Measurements from ENCODE around the gene MAP2. TPM values are rescaled to one million over a fixed set of nuclear protein-coding genes. Genes with fewer than 3 reads are reported as not detected.

The MAP2 gene
- total and polyA plus RNA-seq, 11 donors, result 3.2 to 19.3 (median 8.9) TPM

DNA sequence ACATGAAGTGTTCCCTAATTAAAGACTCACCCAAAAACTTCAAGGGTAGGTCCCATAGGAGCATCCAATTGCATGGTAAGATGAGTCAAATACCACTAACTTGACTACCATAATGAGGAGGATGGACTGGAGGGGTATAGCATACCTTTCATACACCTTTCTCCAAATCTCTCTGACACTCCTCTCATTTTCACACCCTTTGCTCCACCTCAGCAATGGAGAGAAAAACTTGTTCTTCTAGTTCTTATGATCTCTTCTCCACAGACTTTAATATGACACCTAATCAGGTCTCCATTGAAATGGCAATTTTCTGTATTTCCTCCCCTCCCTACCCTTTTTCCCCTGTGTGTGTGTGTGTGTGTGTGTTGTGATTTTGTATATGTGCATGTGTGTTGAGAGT is 41.1 kb upstream of the MAP2 start:
- Histone ChIP-seq H3K9me3 (peaks cover 0 to 10% (median 0%) of the 10 kb centered on the region in 12 donors), H3K27ac (no peak overlapping the region), H3K36me3 (no peaks in the 10 kb centered on the region), H3K27me3 (peaks cover 0 to 3% (median 0%) of the 10 kb centered on the region in 9 donors), H3K4me3 (no peak overlapping the region), H3K4me1 (no peaks in the 10 kb centered on the region)
- ATAC-seq (no peak), DNase-seq (no peak)
- intact Hi-C loops (cut with DNase I), result no loop called here
- TF ChIP-seq, protein P1, sequence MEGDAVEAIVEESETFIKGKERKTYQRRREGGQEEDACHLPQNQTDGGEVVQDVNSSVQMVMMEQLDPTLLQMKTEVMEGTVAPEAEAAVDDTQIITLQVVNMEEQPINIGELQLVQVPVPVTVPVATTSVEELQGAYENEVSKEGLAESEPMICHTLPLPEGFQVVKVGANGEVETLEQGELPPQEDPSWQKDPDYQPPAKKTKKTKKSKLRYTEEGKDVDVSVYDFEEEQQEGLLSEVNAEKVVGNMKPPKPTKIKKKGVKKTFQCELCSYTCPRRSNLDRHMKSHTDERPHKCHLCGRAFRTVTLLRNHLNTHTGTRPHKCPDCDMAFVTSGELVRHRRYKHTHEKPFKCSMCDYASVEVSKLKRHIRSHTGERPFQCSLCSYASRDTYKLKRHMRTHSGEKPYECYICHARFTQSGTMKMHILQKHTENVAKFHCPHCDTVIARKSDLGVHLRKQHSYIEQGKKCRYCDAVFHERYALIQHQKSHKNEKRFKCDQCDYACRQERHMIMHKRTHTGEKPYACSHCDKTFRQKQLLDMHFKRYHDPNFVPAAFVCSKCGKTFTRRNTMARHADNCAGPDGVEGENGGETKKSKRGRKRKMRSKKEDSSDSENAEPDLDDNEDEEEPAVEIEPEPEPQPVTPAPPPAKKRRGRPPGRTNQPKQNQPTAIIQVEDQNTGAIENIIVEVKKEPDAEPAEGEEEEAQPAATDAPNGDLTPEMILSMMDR (IDR thresholded peaks at IDR 0.05), result no peak
- TF ChIP-seq POLR2A (IDR thresholded peaks at IDR 0.05), result no peak

DNA sequence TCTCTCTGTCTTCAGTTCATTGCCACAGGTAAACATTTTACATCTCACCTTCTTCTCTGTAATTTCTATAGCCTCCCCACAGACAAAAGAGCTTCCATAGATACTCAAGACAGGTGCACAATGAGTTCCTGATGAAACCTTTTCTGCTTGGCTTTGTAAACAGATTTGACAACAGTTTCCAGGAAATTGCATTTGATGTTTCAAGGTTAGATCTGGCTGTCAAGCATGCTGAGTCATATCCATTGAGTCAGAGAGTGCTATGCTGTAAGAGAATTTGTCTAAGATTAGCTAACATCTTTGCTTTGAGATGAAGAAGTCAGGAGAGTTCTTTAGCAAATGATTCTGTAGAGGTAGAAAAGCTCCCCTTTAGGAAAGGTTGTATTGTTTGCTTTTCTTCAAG is 40.6 kb upstream of the MAP2 start:
- no peaks in the 10 kb centered on the region for H3K4me1 ChIP-seq
- TF ChIP-seq, protein P1 (IDR thresholded peaks at IDR 0.05), result no peak
- no peak for TF ChIP-seq POLR2A (IDR thresholded peaks at IDR 0.05)
- peaks cover 0 to 7% (median 0%) of the 10 kb centered on the region in 12 donors for H3K9me3 ChIP-seq
- intact Hi-C loops (cut with DNase I), result no loop called here
- H3K36me3 ChIP-seq, result no peaks in the 10 kb centered on the region
- no peak for DNase-seq
- no peak for ATAC-seq
- H3K27ac ChIP-seq, result no peak overlapping the region
- peaks cover 0 to 3% (median 0%) of the 10 kb centered on the region in 9 donors for H3K27me3 ChIP-seq
- no peak overlapping the region for H3K4me3 ChIP-seq

DNA sequence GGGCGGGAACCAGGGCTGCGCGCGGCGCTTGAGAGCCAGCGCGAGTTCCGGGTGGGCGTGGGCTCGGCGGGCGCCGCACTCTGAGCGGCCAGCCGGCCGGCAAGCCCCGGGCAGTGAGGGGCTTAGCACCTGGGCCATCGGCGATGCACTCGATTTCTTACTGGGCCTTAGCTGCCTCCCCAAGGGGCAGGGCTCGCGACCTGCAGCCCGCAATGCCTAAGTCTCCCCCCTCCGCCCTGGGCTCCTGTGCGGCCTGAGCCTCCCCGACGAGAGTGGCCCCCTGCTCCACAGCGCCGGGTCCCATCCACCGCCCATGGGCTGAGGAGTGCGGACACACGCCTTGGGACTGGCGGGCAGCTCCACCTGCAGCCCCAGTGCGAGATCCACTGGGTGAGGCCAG is 36.5 kb upstream of the MAP2 start:
- TF ChIP-seq, protein P1 (IDR thresholded peaks at IDR 0.05), result no peak
- Histone ChIP-seq H3K4me1 (no peaks in the 10 kb centered on the region), H3K27ac (no peak overlapping the region), H3K36me3 (no peaks in the 10 kb centered on the region), H3K4me3 (no peak overlapping the region), H3K27me3 (peaks cover 0 to 3% (median 0%) of the 10 kb centered on the region in 9 donors), H3K9me3 (no peaks in the 10 kb centered on the region)
- intact Hi-C loops (cut with DNase I), result no loop called here
- WGBS, 4 donors, result 96 to 100% (median 97%) methylated on average over 15 to 34 of the region's 34 CpGs
- peak in 1 of 5 donors; percentile 51 for DNase-seq
- ATAC-seq, result peak in 1 of 4 donors; percentile 31

DNA sequence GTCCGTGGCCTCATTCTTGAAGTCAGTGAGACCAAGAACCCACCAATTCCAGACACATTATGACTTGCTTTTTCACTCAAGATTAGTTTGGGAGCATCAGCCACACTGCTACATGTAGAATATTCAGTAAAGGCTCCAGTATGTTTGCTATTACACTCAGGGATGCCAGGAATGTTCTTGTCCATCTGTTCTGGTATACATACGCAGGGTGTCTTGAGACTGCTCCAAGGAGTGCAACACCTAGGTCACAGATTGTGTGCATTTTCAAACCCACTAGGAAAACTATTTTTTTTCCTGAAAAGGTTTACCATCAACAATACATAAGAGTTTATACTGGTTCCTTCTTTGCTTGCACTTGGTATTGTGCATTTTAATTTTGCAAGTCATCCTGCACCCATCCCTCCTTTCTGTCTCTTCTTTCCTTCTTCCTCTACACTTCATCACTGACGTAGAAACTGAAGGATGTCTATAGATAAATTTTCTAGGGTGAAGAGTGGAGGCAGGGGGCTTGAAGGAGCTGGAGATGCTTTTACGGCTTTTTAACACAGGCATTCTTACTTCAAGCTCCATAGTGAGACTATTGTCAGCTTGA is 35.3 kb upstream of the MAP2 start:
- 76 to 84% (median 80%) methylated on average over 4 of the region's 4 CpGs for WGBS, 4 donors

More for the DNA sequence above, 35.3 kb upstream of the MAP2 start:
- intact Hi-C loops (cut with DNase I), result no loop called here
- H3K4me3 ChIP-seq, result no peak overlapping the region
- H3K9me3 ChIP-seq, result no peaks in the 10 kb centered on the region
- TF ChIP-seq, protein P1 (IDR thresholded peaks at IDR 0.05), result no peak
- no peak for TF ChIP-seq POLR2A (IDR thresholded peaks at IDR 0.05)
- H3K36me3 ChIP-seq, result no peaks in the 10 kb centered on the region
- H3K27ac ChIP-seq, result no peak overlapping the region
- no peak for DNase-seq
- ATAC-seq, result no peak
- peaks cover 0 to 3% (median 0%) of the 10 kb centered on the region in 9 donors for H3K27me3 ChIP-seq
- H3K4me1 ChIP-seq, result no peaks in the 10 kb centered on the region

Data from heart left ventricle (tissue), 16 donors.